Ammon's horn (tissue), 1 donor: ENCODE data around the gene GNPDA1.

Source experiments
- DNase-seq: peaks from one replicate; pipeline ENCODE4 v3.0.0-alpha.2; 2016; ENCODE audit warnings: low spot score

GNPDA1 gene

DNA sequence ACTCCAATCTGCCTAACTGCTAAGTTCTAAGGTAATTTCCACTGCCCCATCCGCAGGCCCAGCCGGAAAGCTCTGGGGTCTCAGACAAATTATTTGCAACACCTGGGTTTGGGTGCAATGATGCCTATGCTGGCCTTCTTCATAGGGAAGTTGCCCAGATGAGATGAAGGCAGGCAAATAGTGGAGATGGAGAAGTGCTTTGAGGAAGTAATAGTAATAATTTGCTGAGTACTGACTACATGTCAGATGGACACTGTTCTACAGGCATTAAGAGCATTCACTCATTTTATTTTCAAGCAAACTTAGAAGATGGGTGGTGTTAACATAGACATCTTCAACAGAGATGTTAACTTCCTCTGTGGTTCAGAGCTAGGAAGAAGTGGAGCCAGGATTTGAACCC is 58.6 kb downstream of the GNPDA1 start:
- DNase-seq = no peak

DNA sequence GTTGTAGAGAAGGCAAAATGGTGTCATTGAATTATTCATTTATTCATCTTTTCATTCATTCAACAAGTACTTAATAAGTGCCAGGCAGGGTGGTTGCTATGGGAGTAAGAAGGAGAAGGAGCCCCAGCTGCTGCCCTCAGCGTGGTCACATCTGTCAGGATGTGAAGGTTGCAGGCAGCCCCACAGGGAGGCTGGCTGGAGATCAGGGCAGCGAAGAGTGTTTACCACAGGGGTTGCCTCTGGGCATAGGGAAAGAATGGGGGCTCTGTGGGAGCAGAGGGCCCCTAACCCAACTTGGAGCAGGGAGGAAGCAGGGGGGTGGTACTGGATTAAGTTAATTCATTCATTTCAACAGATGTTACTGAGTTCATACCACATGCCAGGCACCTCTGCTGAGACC is 60.8 kb downstream of the GNPDA1 start:
- DNase-seq = no peak

DNA sequence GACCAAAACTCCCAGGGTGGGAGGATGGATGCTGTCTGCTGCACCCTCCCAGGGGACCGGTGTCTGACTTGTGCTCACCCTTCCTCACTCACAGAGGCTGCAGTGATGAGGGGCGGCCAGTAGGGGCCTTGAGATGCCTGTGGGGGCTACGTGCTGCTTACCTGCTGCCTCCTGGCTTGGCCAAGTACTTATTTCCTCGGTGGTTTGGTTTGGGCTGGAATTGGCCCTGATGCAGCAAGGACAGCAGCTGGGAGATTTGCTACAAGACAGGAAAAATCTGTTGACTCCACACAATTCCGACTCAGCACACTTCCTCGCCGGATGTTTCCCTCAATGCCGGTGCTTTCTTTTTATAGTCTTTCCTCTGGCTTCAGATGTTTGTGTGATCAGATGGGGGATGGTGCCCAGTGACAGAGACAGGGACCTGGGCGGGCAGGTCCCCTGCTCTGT is 61.5 kb downstream of the GNPDA1 start:
- DNase-seq = no peak
